Central memory CD4-positive, alpha-beta T cell (primary cell): ENCODE measurements around the gene ITGA6.
A peak's percentile ranks its signal among the peaks of the same experiment; 100 is the strongest.

Source experiments
- DNase-seq: peaks from one replicate; pipeline ENCODE4 v3.0.0; 2022
- total RNA-seq, 3 experiments: gene quantifications; one replicate each; lab custom pipeline; 2026; lab: John Stamatoyannopoulos, UW

Gene ITGA6
- total RNA-seq = 30.1 to 276 (median 157) reads per million in 3 experiments

- DNase-seq = peak; percentile 75
Measured at GRCh38 chr2:172427256-172427989, at the start of gene ITGA6. Gene ITGA6, plus strand, starts transcription at chr2:172427586.

- no peak for DNase-seq
Measured at GRCh38 chr2:172380436-172381274, 46.7 kb upstream of the ITGA6 start.

DNA sequence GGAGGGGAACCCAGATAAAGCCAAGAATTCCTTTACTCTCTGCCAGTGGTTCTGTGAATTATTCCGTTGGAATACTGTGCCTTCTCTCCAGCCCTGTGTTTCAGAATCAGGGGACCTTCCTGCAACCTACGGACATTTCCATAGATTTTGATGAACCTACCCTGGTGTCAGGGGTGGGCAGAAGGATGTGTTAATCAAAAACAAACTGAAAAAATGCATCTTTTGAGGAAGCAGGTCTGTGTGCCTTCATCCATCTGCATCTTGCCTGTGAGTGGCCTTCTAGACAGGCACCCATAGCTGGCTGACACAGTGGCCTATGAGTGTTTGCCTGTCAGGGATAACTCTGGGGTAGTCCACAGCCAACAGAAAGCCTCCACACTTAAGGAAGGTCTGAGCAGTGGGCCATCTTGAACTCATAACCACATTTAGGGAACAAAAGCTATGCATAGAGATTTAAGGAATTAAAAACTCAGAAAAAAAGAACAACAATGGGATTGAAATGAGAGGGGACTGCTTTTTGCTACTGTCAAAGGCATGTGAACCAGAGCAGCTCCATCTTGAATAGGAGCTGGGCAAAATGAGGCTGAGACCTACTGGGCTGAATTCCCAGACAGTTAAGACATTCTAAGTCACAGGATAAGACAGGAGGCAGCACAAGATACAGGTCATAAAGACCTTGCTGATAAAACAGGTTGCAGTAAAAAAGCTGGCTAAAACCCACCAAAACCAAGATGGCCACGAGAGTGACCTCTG is 45.9 kb upstream of the ITGA6 start:
- DNase-seq = no peak

- DNase-seq = no peak
Measured at GRCh38 chr2:172387361-172387760, 40.0 kb upstream of the ITGA6 start.

DNA sequence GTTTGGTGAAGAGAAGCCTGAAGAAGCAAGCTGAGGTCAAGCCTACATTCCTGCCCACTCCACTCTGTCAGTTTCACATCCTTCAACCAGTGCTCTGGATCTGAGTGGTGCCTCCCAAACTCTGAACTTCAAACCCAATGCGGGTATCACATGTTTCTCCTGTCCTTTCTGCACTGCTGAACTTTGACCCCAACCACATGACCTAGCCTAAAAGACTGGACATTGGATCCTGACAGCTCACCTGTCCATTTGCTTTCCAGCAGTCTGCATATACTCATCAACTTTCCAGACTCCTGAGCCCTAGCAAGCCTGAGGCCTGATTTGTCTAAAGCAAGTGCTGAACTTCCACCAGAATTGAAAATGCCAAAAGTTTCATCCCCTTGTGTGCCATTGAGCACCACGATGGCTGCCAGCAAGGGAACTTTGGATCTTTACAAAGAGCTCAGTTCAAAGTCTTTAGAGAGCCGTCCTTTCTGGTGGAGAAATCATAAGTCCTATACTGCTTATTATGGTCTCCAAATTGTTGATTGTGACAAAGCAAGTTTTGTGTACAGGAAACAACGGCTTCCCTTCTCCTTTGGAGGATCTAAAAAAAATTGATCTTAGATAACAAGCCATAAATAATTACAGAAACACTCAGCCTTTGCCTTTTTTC is 37.6 kb upstream of the ITGA6 start:
- no peak for DNase-seq

GRCh38 chr2:172394002-172394401 is 33.4 kb upstream of the ITGA6 start:
- no peak for DNase-seq

DNA sequence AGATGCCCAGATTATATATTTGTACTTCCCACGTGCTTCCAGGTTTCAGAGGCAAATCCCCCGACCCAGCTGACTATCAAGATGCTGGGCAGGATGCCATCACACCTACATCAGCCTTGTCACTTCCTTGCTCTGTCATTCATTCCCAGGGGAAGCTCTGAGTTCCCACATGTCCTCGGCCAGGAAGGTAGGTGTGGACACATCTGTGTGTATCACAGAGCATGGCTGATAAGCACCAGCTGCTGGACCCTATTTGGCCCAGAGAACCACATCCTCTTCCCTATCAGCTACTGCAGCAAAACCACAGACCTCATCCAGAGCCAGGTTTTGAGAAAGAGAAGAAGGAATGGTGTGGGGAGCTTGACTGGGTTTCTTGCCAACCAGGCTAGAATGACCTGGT is 31.9 kb upstream of the ITGA6 start:
- no peak for DNase-seq

DNA sequence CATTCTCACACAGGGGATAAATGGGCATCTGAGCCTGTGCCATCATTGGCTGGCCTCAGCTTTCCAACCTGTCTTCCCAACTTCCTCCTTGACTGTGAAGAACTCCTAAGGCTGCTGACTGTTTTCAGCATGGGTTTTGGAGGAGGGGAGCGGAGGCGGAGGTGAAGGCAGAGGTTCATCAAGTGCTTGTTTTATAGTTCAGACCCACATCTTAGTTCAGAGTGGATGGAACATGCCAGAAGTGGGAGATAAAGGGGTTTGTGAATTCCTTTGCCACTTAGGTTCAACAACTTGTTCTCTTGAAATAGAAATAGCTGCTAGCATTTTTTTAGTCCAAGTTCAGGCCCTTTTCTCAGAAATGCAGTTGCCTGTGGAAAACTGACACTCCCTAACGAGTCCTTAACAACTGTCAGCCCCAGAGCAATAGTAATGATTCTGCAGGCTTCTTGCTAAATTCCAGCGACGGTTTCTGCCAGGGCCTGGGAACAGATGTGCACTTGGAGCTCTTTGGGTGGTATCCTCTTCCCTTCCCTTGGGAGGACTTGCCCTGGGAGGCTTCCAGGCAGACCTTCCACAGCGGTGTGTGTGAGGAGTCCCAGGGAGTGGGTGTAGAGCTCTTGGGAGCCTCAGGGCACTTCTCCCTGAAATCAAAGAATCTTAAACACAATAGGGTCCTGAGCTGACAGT is 30.1 kb upstream of the ITGA6 start:
- DNase-seq = no peak

- no peak for DNase-seq
Measured at GRCh38 chr2:172398440-172398839, 28.9 kb upstream of the ITGA6 start.

DNA sequence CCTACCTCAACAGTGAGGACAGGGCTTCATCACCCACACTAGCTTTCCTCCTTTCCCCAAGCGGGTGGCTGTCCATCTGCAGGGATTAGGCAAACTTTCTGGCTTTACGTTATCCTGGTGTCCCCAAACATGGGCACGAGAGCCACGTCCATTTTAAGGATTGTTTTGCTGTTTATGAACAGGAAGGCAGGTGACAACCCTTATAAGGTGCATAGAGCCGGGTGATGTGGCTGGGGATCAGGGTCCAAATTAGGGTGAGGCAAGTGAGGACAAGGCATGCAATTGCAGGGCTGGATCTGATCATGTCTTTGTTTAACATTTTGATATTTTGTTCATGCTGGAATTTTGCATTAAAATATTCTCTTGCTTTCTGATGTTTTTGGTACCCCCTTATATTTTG is 27.6 kb upstream of the ITGA6 start:
- DNase-seq = no peak

GRCh38 chr2:172402198-172402597 is 25.2 kb upstream of the ITGA6 start:
- no peak for DNase-seq

GRCh38 chr2:172403402-172403801 is 24.0 kb upstream of the ITGA6 start:
- DNase-seq = no peak

DNA sequence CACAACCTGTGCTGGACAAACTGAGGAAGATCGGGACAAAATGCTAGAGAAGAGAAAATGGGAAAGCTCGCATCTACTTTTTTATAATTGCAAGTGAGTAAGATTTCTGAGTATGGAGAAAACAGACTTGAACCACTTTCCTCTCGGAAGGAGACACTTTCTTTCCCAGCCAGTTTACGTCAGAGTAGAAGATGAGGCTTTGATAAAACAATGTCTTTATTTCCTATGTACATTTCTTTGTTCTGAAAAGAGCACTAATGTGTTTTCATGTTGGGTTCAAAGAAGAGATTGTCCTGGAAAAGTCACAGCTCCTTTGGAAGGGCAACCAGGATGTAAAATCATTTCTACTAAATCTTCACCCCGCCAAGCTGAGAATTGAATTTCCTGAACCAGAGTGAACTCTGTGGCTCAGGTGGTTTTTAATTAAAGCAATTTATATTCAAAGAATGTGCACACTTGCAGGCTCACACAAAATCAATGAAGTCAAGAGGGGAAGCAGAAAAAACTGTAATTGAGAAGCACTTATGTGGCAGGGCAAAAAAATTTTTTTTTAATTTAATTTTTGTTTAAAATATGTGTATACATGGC is 23.4 kb upstream of the ITGA6 start:
- DNase-seq = no peak

DNA sequence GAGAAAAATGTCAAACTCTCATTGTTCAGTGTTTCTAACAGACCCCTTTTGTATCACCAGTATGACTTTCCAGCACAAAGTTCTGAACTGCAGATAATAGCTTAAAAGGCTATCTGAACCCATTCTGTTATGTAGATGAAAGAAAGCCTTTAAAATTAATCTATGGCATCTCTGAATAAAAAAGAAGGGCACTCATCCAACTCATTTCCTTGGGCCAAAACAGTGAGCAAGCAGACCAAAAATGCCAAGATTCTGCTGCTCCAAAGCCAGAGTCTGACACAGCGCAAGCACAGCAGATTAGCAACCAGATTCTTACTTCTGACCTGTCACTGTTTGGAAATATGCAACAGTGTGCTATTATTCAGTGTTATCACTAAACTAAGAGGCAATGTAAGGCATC is 22.6 kb upstream of the ITGA6 start:
- no peak for DNase-seq

DNA sequence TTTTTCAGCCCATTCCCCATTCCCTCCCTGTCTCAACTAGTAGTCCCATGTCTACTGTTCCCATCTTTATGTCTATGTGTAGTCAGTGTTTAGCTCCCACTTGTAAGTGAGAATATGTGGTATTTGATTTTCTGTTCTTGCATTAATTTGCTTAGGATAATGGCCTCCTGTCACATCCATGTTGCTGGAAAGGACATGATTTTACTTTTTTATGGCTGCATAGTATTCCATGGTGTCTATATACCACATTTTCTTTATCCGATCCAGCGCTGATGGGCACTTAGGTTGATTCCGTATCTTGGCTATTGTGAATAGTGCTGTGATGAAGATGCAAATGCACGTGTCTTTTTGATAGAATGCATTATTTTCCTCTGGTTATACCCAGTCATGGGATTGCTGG is 21.7 kb upstream of the ITGA6 start:
- DNase-seq = no peak

DNA sequence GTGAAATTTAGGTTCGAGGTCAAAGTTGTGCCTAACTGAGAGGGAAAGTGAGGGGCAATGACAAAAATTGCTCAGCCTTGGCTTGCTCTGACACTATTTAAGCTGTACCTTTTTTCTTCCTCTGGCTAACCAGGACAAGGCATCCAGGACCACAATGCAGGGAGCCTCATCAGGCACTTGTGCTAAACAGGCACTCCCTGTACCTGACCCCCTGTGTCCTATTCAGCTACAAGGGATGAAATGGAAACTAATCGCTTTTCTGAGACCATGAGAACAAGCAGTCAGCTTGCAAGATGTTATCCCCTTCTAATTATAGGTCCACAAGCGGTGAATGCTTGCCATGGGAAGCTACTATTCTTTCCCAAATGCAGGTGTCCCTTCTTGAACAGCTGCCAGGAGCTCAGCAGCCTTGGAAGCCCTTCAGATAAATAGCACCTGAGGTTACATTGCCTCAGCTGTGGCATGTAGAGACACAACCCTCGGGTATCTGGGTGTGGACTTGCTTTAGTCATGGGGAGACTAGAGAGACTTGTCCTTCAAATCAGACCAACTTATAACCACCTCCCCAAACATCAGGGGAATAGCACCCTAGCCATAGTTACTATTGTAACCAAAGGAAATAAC is 19.1 kb upstream of the ITGA6 start:
- no peak for DNase-seq

- no peak for DNase-seq
Measured at GRCh38 chr2:172409042-172409441, 18.3 kb upstream of the ITGA6 start.

DNA sequence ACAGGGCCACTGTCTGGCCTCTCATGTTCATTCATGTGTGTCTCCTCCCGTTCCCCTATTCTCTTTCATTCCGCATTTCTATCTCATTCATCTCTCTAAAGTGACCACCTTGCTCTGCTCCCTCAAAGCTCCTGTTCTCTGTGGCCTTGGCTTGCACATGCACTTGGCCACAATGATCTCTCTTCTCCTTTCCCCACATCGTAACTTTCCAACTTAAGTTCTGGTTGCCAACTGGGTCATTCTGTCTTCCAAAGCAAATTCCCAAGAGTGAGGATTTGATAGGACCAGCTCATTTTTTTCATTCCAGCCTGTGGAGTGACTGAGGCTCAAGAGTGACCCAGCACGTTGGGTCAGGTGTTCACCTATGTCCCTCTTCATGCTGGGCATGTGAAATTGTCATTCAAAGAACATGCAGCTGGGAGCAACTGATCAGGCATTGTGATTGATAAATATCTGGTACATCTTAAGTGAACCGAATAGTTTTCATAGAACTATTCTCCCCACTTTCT is 14.3 kb upstream of the ITGA6 start:
- DNase-seq = no peak

- DNase-seq = no peak
Measured at GRCh38 chr2:172415157-172415864, 12.1 kb upstream of the ITGA6 start.

- DNase-seq = no peak
Measured at GRCh38 chr2:172415865-172416183, 11.6 kb upstream of the ITGA6 start.
